Activated naive CD4-positive, alpha-beta T cell treated with Interleukin-2 at 50 U/mL for 16 hours (primary cell): Measurements from ENCODE around the gene USP6.
"Not testable (repeated sequence)": the region's sequence is repeated elsewhere in the genome, so short reads cannot be mapped to it uniquely, and the experiment has no call there.

ENCODE experiments used
- DNase-seq: peaks from one replicate; pipeline ENCODE4 v3.0.0-alpha.2; 2020

Gene USP6

DNA sequence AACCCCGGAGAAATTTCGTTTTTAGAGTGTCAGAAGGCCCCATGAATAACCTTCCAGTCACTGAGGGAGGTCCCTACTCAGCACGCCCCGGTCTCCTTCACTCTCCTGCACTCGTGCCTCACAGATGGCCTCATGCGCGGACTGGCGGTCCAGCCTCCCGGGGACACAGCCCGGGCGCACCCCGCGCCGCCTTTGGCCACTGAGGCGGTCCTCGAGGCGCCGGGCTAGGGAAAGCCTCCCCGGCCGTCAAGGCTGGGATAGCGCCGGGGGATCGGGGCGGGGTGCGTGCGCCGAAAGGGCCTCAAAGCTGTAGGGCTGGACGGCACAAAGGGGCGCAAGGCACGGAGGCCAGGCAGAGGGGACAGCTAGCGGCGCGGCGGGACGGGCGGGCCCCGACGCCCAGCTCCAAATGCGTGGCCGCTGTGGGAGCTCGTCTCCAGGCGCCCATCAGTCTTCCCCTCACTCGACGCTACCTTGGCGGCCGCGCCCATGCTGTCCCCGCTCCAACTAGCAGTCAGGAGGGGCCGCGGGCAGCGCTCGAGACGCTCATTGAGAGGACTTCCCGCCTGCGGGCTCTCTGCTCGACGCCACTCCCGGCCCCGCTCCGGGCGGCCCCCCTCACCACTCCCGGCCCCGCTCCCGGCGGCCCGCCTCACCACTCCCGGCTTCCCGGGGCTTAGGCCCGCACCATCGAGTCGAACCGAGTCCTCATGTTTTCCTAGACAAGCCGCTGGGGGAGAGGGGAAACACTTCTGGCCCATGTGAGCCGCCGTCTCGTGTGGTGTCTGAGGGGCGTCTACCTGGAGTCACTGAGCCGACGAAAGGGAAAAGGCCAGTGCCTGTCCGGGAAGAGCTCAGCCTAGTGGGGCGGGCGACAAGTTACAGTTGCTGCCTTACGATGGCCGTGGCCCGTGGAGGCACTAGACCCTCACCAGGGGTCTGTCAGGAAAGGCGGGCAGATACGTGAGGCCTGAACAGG, at the start of gene USP6:
Gene USP6 (plus strand): TSS at position 360 of the 979 bp plus-strand sequence. CDS start 14,336 bp downstream, outside the sequence.
- no peak for DNase-seq

DNA sequence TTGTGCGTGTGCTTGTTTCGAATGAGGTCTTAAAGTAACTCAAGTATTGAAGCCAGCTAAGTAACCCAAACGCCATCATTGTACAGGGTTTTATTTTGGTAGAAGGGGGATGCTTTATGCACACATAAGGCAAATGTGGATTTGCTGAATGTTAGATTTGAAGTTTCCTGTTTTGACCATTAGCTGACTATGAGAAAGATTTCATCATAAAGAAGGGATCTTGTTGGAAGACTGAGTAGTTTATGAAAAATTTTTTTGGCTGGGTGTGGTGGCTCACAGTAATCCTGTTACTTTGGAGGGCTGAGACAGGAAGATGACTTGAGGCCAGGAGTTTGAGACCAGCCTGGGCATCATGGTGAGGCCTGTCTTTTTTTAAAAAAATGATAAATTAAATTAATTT, 47.6 kb upstream of the USP6 start:
- DNase-seq, result no peak

- no peak for DNase-seq
Observed at GRCh38 chr17:5069724-5070123, 46.1 kb upstream of the USP6 start.

GRCh38 chr17:5075472-5075871, 40.4 kb upstream of the USP6 start:
- not testable (repeated sequence) for DNase-seq

DNA sequence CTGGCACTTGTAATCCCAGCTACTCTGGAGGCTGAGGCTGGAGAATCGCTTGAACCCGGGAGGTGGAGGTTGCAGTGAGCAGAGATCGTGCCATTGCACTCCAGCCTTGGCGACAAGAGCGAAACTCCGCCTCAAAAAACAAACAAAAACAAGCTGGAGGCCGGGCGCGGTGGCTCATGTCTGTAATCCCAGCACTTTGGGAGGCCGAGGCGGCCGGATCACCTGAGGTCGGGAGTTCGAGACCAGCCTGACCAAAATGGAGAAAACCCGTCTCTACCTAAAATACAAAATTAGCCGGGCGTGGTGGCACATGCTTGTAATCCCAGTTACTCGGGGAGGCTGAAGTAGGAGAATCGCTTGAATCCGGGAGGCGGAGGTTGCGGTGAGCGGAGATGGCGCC, 38.6 kb upstream of the USP6 start:
- DNase-seq, result not testable (repeated sequence)

DNA sequence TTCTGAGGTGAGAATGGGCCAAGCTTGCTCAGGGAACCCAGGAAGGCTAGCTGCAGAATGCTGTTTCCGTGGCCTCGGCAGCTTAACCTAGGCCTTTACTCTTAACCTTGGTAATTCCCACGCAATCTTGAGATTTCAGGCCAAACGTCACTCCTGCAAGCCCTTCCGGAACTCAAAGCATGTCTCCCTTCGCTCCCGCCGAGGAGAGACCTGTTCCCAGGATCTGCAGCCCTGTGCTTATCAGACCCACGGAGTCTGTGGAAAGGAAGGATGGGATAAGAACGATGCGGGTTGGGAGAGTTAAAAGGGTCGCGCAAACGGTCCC, 38.1 kb upstream of the USP6 start:
- no peak for DNase-seq

- DNase-seq, result peak; percentile 79
Observed at GRCh38 chr17:5078106-5079028, 37.5 kb upstream of the USP6 start, which contains the start of gene ZFP3. TSS of gene ZFP3 (plus strand) at chr17:5078467. CDS start at chr17:5091505, 13,038 bp downstream.

DNA sequence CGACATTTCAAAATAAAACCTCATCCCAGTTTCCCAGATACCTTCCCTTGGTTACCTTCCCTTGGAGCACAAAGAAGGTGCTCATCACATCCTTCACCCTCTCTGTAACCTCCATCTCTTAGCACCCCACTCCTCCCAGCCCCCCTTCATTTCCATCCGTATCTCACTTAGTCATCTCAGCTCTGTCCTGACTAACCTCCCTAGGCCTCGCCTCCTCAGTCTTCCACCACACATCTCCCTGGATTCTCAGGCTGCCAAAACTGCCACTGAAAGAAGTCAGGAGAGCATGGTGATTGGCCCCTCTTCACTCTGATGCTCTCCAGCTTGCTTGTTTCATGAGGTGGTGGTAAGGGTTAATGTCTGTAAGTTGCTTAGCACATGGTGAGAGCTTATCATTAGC, 35.2 kb upstream of the USP6 start:
- DNase-seq, result no peak

DNA sequence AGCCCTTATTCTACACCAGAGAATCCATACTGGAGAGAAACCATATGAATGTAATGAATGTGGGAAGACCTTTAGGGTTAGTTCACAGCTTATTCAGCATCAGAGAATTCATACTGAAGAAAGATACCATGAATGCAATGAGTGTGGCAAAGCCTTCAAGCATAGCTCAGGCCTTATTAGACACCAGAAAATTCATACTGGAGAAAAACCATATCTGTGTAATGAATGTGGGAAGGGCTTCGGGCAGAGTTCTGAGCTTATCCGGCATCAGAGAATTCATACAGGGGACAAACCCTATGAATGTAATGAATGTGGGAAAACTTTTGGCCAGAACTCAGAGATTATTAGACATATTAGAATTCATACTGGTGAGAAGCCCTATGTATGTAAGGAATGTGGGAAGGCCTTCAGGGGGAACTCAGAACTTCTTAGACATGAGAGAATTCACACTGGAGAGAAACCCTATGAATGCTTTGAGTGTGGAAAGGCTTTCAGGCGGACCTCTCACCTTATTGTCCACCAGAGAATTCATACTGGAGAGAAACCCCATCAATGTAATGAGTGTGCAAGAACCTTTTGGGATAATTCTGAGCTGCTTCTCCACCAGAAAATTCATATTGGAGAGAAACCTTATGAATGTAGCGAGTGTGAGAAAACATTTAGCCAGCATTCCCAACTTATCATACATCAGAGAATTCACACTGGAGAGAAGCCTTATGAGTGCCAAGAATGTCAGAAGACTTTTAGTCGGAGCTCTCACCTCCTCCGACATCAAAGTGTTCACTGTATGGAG, 23.4 kb upstream of the USP6 start:
- no peak for DNase-seq

DNA sequence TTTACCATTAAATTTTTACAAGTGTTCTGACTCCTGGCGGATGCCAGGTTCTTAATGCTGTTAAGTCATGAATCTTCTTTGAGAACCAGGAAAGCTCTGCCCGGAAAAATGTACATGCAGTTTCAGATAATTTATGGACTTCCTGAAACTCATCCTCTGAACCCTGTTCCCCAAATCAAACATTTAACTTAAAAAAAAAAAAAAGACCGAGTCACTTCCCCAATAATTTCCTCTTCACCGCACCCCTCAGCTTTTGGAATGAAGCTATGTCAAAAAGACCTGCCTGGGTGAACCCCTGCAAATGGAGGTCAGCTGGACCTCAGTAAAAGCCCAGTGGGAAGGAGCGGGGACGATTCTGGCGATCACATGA, 19.1 kb upstream of the USP6 start:
- no peak for DNase-seq

GRCh38 chr17:5097101-5097834, 18.6 kb upstream of the USP6 start:
- no peak for DNase-seq

GRCh38 chr17:5099271-5099670, 16.6 kb upstream of the USP6 start:
- no peak for DNase-seq

DNA sequence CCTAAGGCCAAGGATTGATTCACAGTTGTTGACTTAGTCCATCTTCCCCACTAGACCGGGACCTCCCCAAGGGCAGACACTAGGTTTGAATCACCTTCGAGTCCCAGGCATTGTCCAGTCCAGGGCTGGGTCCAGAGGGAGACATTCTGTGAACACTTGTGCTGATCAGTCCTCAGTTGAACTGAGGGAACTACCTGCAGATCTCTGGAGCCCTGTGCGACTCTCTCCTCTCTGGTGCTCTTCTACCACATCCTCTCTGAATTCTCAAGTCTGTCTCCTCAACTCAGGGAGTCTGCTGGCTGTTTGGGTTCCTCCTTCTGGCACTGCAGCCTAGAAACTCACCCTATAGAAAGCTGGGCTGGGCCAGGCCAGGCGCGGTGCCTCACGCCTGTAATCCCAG, 15.0 kb upstream of the USP6 start:
- no peak for DNase-seq

GRCh38 chr17:5110816-5111215, 5.0 kb upstream of the USP6 start:
- DNase-seq, result no peak

- DNase-seq, result peak; percentile 92
Observed at GRCh38 chr17:5111402-5112204, 4.2 kb upstream of the USP6 start, which contains the start of gene ZNF232. TSS of gene ZNF232 (minus strand) at chr17:5111878. CDS start at chr17:5111822, 56 bp downstream.

- no peak for DNase-seq
Observed at GRCh38 chr17:5118219-5118618, 2.4 kb downstream of the USP6 start.

DNA sequence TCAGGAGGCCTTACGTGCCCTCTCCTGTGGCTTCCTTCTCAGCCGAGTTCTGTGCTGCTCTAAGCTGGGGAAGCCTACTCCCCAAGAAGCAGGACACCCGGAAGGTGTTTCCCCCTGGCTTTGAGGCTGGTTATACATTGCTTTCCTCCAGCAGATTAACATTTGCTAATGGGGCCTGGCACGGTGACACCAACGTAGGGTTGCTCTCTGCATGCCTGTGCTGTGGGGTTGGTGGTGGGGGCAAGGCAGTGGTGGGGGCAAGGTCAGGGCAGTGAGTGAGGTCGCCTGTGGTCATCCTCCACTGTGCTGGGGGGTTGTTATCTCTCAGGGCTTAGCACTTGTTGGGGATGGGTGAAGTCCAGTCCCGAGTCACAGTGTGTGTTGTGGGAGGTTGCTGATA, 4.2 kb downstream of the USP6 start:
- no peak for DNase-seq

- not testable (repeated sequence) for DNase-seq
Observed at GRCh38 chr17:5120436-5121185, 4.8 kb downstream of the USP6 start.

- DNase-seq, result no peak
Observed at GRCh38 chr17:5121186-5121841, 5.5 kb downstream of the USP6 start.

DNA sequence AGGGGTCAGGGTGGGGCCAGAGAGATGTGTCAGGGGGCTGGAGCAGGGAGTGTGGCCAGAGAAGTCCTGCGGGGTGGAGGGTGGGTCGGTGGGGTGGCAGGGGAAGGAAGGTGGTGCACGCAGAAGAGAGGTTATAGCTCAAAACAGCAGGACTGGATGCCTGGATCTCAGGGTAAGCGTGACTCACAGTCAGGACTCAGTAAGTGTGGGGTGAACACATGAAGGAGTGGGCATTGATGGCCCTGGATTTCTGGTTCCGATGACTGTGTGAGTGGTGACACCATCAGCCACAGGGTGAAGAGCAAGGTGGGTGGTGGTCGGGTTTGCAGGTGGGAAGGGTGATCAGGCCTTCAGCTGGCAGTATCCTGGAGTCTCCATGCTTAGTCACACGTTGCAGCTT, 6.2 kb downstream of the USP6 start:
- DNase-seq, result not testable (repeated sequence)
